Body of pancreas (tissue), 4 donors: ENCODE data around the gene ACOX3.

Experiments
- POLR2A ChIP-seq, 3 donors: fragments of 450-650 bp; IDR thresholded peaks; one replicate each; pipeline ENCODE4 v1.6.1; 2016; ENCODE audit warnings: antibody characterized with exemption in 3 of 3, mild to moderate bottlenecking in 2 of 3
- TF ChIP-seq, protein P1 (sequence below), 7 experiments: fragments of 450-650 bp in 4 of 7; fragments of 200-600 bp in 3 of 7; sonication (generic) in 3 of 7; IDR thresholded peaks; one replicate each; pipeline ENCODE4 v1.5.1; 2016 to 2019; ENCODE audit warnings: antibody characterized with exemption in 7 of 7

DNA sequence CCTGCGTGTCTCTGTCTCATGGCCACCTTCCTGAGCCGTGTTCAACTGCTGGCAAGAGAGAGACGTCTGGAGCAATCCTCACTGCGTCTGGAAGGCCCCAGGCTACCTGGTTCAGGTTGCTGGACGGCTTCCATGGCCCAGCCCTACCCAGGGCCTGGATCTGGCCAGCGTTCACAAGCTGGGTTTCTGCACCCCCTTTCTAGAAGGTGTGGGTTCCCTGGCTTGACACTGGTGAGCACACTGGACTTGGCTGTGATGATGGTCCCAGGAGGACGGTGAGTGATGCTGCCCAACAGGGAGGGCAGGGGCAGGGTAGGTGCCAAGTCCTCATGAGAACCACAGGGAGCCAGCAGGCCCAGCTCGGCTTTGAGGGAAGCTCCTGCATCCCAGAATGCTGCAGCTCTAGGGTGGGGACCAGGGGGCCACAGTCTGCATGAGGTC lies 107.6 kb downstream of the ACOX3 start:
- TF ChIP-seq, protein P1, sequence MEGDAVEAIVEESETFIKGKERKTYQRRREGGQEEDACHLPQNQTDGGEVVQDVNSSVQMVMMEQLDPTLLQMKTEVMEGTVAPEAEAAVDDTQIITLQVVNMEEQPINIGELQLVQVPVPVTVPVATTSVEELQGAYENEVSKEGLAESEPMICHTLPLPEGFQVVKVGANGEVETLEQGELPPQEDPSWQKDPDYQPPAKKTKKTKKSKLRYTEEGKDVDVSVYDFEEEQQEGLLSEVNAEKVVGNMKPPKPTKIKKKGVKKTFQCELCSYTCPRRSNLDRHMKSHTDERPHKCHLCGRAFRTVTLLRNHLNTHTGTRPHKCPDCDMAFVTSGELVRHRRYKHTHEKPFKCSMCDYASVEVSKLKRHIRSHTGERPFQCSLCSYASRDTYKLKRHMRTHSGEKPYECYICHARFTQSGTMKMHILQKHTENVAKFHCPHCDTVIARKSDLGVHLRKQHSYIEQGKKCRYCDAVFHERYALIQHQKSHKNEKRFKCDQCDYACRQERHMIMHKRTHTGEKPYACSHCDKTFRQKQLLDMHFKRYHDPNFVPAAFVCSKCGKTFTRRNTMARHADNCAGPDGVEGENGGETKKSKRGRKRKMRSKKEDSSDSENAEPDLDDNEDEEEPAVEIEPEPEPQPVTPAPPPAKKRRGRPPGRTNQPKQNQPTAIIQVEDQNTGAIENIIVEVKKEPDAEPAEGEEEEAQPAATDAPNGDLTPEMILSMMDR (IDR thresholded peaks at IDR 0.05): no peak
- TF ChIP-seq POLR2A (IDR thresholded peaks at IDR 0.05): no peak
